GM12892 (cell line): ENCODE measurements around the gene SMG6.

Experiments used
- POLR2A ChIP-seq: IDR thresholded peaks from 2 replicates; pipeline ENCODE4 v1.6.1; 2011; ENCODE audit warnings: low read depth, low read length, control low read depth
- POLR2AphosphoS5 ChIP-seq: IDR thresholded peaks from 2 replicates; pipeline ENCODE4 v1.6.1; 2011; ENCODE audit warnings: low read depth, low read length, control low read depth

GRCh38 chr17:2019723-2020122, 283.9 kb downstream of the SMG6 start:
- TF ChIP-seq POLR2AphosphoS5, result no peak
- TF ChIP-seq POLR2A, result no peak
